Omental fat pad (tissue), 4 donors: ENCODE data around the gene PRSS27. TPM values are rescaled to one million over a fixed set of nuclear protein-coding genes. Genes with fewer than 3 reads are reported as not detected.
"Not testable (repeated sequence)": the region's sequence is repeated elsewhere in the genome, so short reads cannot be mapped to it uniquely, and the experiment has no call there.

Experiments used
- ATAC-seq: fragments of 150-250 bp; one replicate; pipeline ENCODE4 v1.9.1; 2016; ENCODE audit warnings: mild to moderate bottlenecking, moderate library complexity; ENCODE audit not compliant: low FRiP score
- DNase-seq: peaks from one replicate; pipeline ENCODE4 v3.0.0-alpha.2; 2019; ENCODE audit warnings: low spot score
- total RNA-seq, 4 donors: library from RNA; depleted of rRNA; stranded (reverse); fragments of >200 nt; gene quantifications; one replicate each; pipeline ENCODE4 v1.1.0, GENCODE V29; 2016
- TF ChIP-seq, protein P1 (sequence below), 3 donors: fragments of 450-650 bp; IDR thresholded peaks; one replicate each; pipeline ENCODE4 v1.5.1; 2016 to 2017; ENCODE audit warnings: antibody characterized with exemption in 3 of 3, mild to moderate bottlenecking in 3 of 3, moderate library complexity in 2 of 3

The PRSS27 gene
- total RNA-seq, 4 donors from 2014 or later, result 0.65 to 1.2 (median 1.0) TPM

DNA sequence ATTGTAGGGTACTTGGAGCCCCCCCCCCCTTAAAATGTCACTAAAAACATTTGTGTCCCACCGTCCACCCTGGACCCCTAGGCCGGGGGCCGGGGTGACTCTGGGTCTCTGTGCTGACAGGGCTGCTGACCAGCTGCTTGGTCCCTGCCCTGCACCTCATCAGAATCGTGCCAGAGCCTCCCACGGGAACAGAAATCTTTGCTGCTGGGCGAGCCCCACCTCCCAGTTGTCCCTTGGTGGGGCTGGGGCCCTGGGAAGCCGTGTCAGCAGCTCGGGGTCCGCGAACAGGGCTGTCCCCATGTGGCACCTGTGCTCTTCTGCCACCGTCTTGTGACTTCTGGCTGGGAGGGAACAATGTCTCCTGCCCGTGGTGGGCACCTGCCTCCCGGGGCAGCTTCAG lies 19.2 kb downstream of the PRSS27 start:
- TF ChIP-seq, protein P1, sequence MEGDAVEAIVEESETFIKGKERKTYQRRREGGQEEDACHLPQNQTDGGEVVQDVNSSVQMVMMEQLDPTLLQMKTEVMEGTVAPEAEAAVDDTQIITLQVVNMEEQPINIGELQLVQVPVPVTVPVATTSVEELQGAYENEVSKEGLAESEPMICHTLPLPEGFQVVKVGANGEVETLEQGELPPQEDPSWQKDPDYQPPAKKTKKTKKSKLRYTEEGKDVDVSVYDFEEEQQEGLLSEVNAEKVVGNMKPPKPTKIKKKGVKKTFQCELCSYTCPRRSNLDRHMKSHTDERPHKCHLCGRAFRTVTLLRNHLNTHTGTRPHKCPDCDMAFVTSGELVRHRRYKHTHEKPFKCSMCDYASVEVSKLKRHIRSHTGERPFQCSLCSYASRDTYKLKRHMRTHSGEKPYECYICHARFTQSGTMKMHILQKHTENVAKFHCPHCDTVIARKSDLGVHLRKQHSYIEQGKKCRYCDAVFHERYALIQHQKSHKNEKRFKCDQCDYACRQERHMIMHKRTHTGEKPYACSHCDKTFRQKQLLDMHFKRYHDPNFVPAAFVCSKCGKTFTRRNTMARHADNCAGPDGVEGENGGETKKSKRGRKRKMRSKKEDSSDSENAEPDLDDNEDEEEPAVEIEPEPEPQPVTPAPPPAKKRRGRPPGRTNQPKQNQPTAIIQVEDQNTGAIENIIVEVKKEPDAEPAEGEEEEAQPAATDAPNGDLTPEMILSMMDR (IDR thresholded peaks at IDR 0.05), result no peak
- ATAC-seq (no peak), DNase-seq (no peak)

DNA sequence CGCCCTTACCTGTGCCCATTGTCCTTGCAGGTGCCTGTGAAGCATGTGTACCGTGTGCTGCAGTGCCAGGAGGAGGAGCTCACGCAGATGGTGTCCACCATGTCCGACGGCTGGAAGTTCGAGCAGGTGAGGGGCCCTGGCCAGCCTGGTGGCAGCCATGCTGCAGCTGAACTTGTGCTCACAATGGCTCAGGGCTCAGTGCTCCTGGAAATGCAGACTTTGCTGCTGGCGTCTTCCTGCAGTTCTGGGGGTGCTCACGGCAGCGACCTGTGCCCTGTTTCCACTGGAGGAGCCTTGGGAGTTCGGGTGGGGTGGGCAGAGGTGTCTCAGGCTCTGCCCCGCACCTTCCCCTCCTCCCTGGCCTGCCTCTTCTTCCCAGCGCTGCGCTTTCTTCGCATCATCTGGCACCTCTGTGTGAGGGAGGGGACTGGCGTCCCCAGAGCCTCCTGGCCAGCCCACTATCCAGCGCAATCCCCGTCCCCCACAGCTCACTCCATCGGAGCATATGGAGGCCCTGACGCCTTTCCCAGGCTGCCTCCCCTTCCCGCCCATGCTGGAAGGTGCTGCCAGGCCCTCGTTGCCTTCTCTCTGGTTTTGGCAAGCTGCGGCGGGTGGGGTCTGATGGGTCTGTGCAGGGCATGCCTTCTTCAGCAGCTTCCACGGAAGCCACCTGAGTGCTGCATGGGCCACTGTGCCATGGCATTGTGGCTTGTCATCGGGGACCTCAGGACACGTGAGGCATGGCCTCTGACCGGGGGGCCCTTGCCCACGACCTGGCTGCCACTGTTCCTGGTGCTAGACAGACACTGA lies 20.0 kb downstream of the PRSS27 start:
- TF ChIP-seq, protein P1 (IDR thresholded peaks at IDR 0.05), result no peak
- DNase-seq, result no peak
- no peak for ATAC-seq

DNA sequence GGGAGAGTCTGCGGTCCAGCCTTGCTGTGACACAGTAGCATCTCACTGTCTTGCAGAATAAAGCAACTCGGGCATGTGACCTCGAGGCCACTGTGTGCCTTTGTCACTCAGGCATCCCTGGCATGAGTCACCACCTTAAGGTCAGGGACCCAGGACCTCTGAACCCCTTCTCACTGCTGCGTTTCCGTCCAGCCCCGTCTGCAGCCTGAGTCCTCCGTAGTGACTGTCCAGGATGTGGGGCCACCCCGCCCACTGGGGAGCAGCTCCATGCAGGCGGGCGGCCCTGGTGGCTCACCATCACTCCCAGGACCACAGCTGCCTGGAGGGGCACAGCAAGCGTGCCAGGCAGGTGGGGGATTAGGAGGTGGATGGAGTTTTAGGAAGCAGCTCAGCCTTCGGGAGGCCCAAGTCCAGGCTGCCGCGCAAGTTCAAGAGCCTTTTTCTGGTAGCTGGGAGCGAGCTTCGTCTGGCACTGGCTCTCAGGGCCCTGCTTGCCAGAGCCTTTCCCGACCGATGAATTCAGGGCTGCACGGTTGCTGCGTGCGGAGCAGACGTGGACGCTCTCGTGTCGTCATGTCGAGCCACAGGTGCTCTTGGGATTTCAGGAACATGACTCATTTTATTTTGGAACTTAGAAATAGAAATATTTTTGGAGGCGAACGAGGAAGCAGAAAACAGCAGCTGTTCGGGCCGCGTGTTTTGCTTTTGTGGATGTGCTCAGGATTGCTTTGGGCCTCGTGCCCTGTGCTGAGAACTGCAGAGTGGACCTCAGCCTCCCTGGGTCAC lies 20.9 kb downstream of the PRSS27 start:
- DNase-seq (no peak), ATAC-seq (no peak)
- TF ChIP-seq, protein P1 (IDR thresholded peaks at IDR 0.05), result no peak

DNA sequence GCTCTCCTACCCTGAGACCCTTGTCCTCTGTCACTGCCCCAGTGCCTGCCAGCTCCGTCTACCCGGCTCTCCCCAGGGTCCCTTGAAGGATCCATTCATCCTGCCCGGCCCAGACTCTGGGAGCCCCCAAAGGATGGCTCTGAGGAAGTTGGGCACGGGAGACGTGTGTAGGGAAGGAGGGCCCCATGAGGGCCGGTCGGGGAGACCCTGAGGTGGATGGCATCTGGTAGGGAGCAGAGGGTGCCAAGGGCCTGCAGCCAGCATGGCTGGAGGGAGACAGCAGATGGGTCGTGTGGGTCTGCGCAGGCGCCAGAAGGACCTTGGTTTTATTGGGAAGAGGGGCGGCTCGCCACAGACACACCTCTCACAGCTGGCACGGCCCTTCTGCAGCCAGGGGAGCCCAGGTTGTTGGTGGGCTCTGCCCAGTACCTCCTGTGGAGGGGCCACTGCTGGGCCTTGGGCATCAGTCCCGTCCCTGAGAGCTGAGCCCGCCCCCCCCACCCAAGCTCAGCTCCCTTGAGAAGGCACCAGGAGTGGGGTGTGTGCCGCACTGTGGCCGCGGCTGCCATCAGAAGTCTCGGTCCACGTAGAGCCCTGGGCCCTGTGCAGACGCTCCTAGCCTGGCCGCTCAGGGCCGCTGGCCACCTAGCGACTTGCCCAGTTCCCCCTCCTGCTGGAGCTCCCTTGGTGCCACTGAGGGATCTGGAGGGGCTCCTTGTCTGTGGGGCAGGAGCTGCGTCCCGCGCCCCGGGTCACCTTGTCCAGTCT lies 21.7 kb downstream of the PRSS27 start:
- TF ChIP-seq, protein P1 (IDR thresholded peaks at IDR 0.05), result no peak
- DNase-seq, result no peak
- ATAC-seq, result no peak

DNA sequence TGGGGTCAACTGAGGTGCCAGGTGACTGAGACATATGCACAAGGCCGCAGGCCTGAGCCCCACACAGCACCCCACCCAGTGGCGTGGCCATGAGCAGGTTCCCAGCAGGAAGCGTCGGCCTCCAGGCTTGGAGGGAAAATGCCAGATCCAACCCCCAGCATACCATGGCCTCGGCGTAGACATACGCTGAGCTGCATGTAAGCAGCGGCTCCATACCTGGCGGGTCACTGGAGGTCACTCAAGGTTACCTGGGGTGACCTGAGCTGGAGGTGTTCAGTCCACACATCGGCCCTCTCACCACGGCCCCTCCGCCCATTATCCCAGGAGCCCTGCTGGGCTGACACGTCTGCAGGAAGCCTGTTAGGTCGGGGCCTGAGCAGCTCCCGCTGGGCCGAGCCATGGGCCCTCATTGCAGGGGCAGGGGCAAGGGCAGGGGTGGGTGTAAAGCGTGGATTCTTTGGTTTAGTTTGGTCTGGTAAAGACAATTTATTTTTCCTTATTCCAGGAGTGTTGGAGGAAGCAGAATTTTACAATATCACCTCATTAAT lies 22.5 kb downstream of the PRSS27 start:
- DNase-seq (no peak), ATAC-seq (no peak)
- TF ChIP-seq, protein P1 (IDR thresholded peaks at IDR 0.05), result no peak

DNA sequence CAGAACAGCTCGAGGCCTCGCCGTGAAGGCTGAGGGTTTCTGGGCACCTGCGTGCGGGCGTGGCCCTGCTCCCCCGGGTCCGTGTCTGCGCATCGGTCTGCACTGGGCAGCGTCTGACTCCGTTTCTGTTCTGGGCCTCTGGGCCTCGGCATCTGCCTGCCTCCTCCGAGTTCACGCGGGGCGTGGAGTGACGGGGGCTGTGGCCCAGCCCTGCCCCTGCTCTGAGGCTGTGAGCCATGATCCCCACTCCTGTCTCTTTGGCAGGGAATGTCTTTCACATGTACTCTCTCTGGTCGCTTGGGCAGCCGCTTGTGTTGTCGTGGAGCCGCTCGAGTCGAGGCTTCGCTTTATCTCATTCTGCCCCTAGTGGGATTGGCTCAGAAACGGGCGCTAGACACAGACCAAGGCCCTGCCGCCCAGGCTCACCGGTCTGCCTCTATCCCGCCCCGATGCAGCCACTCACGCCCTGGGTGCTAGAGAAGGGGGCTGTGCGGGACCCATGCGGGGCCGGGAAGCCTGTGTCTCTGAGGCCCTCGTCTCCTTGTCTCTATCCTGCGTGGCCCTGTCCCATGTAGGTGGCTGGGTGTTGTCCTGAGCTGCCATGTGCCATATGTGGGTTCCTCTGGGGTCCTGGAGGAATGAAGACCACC lies 23.3 kb downstream of the PRSS27 start:
- not testable (repeated sequence) for DNase-seq, ATAC-seq
